Kidney epithelial cell (primary cell): ENCODE measurements around the gene STYXL2. TPM values are rescaled to one million over a fixed set of nuclear protein-coding genes. Genes with fewer than 3 reads are reported as not detected.

ENCODE experiments used
- DNase-seq: peaks from one replicate; pipeline ENCODE4 v3.0.0-alpha.2; 2010; ENCODE audit warnings: low read depth
- H3K27me3 ChIP-seq: 2 replicates; pipeline ENCODE4 v1.6.0; 2011; ENCODE audit warnings: low read length; ENCODE audit not compliant: control insufficient read depth, insufficient read depth
- H3K36me3 ChIP-seq: 2 replicates; pipeline ENCODE4 v1.5.1; 2011; ENCODE audit warnings: low read length; ENCODE audit not compliant: control insufficient read depth, insufficient read depth
- H3K4me3 ChIP-seq: 2 replicates; pipeline ENCODE4 v1.5.1; 2011; ENCODE audit warnings: low read depth, mild to moderate bottlenecking, control low read depth, low read length
- CTCF ChIP-seq: IDR thresholded peaks from 2 replicates; pipeline ENCODE4 v1.5.1; 2011; ENCODE audit warnings: mild to moderate bottlenecking, moderate library complexity, low read length, control low read depth, inconsistent platforms; ENCODE audit not compliant: insufficient read depth, poor library complexity, severe bottlenecking
- total RNA-seq: library from RNA; depleted of rRNA; stranded (reverse); fragments of >200 nt; gene quantifications from 2 replicates; pipeline ENCODE4 v1.2.3, GENCODE V29; 2015

The STYXL2 gene
- total RNA-seq, 1 donor from 2014 or later = not detected

- H3K27me3 ChIP-seq = no peaks in the 10 kb centered on the region
- DNase-seq = no peak
- no peak for TF ChIP-seq CTCF
- H3K4me3 ChIP-seq = no peak overlapping the region
- no peaks in the 10 kb centered on the region for H3K36me3 ChIP-seq
These were observed 32.8 kb upstream of the STYXL2 start for GRCh38 chr1:167061073-167061464.

GRCh38 chr1:167064621-167065020, 29.3 kb upstream of the STYXL2 start:
- TF ChIP-seq CTCF = no peak
- Histone ChIP-seq H3K4me3 (no peak overlapping the region), H3K36me3 (no peaks in the 10 kb centered on the region), H3K27me3 (no peaks in the 10 kb centered on the region)
- DNase-seq = no peak

GRCh38 chr1:167065471-167065870, 28.4 kb upstream of the STYXL2 start:
- Histone ChIP-seq H3K27me3 (no peaks in the 10 kb centered on the region), H3K4me3 (no peak overlapping the region), H3K36me3 (no peaks in the 10 kb centered on the region)
- DNase-seq = no peak
- no peak for TF ChIP-seq CTCF

GRCh38 chr1:167066333-167067122, 27.3 kb upstream of the STYXL2 start:
- H3K27me3 ChIP-seq = no peaks in the 10 kb centered on the region
- no peaks in the 10 kb centered on the region for H3K36me3 ChIP-seq
- no peak overlapping the region for H3K4me3 ChIP-seq
- DNase-seq = no peak
- TF ChIP-seq CTCF = peak; percentile 93

GRCh38 chr1:167067904-167068303, 26.0 kb upstream of the STYXL2 start:
- no peak overlapping the region for H3K4me3 ChIP-seq
- H3K36me3 ChIP-seq = no peaks in the 10 kb centered on the region
- DNase-seq = no peak
- no peaks in the 10 kb centered on the region for H3K27me3 ChIP-seq
- no peak for TF ChIP-seq CTCF

- TF ChIP-seq CTCF = no peak
- no peak overlapping the region for H3K4me3 ChIP-seq
These were observed 25.1 kb upstream of the STYXL2 start for GRCh38 chr1:167068761-167069160.

More at GRCh38 chr1:167068761-167069160, 25.1 kb upstream of the STYXL2 start:
- H3K36me3 ChIP-seq = no peaks in the 10 kb centered on the region
- DNase-seq = no peak
- no peaks in the 10 kb centered on the region for H3K27me3 ChIP-seq
